HepG2 (cell line): ENCODE measurements around the gene NRBF2. TPM values are rescaled to one million over a fixed set of nuclear protein-coding genes. Genes with fewer than 3 reads are reported as not detected.

Experiments
- ATAC-seq: fragments of 200-7000 bp; cut with Tn5 transposase; 3 replicates; pipeline ENCODE4 v1.9.1; 2020; ENCODE audit warnings: mild to moderate bottlenecking, moderate library complexity
- BruUV-seq: library from RNA; stranded (reverse); fragments of 400-500 nt; replicated peaks from 2 replicates; lab custom pipeline; 2021; lab: Mats Ljungman, UMichigan
- CTCF ChIA-PET: fragments of 300-600 bp; formaldehyde crosslinking; extraction: SDS; loops from one replicate; lab custom pipeline; 2021; ENCODE audit warnings: low total read pairs, inconsistent platforms, low intra/inter-chr PET ratio; lab: Yijun Ruan, JAX
- POLR2A ChIA-PET: fragments of 350-600 bp; sonication (Branson Sonifier 250); formaldehyde crosslinking; loops from one replicate; lab custom pipeline; 2020; ENCODE audit warnings: antibody characterized with exemption, inconsistent platforms; lab: Yijun Ruan, JAX
- DNase-seq: peaks from one replicate; pipeline ENCODE4 v3.0.0-alpha.2; 2015; ENCODE audit warnings: low spot score
- FAIRE-seq: peaks from 3 replicates; lab custom pipeline; 2011; peaks lifted over from hg19 to GRCh38; lab: Jason Lieb, UNC
- H2AFZ ChIP-seq: one replicate; pipeline ENCODE4 v1.6.1; 2011; ENCODE audit warnings: low read length, inconsistent platforms
- H3K27ac ChIP-seq: fragments of 300-600 bp; 3 replicates; pipeline ENCODE4 v1.8.0; 2011; ENCODE audit warnings: mixed run types, mild to moderate bottlenecking, mixed read lengths, low read length, inconsistent platforms; ENCODE audit not compliant: insufficient read depth; ENCODE audit errors: extremely low read length
- H3K27me3 ChIP-seq, 2 experiments: fragments of 200-600 bp in 1 of 2; 2 replicates in 1 of 2; 3 replicates in 1 of 2; pipeline versions ENCODE4 v1.6.0 to v1.8.0; 2011; ENCODE audit warnings: low read length in 2 of 2, mild to moderate bottlenecking in 2 of 2, moderate library complexity in 2 of 2, inconsistent platforms in 1 of 2; ENCODE audit not compliant: insufficient read depth in 2 of 2, control insufficient read depth in 1 of 2
- H3K36me3 ChIP-seq, 2 experiments: fragments of 200-600 bp in 1 of 2; replicated peaks in 1 of 2; 2 replicates in 1 of 2; 3 replicates in 1 of 2; pipeline versions ENCODE4 v1.5.1 to v1.8.0; 2011; ENCODE audit warnings: low read length in 2 of 2, inconsistent platforms in 1 of 2; ENCODE audit not compliant: insufficient read depth in 2 of 2, control insufficient read depth in 1 of 2
- H3K4me1 ChIP-seq: 2 replicates; pipeline ENCODE4 v1.5.1; 2012; ENCODE audit warnings: low read length, inconsistent platforms; ENCODE audit not compliant: insufficient read depth
- H3K4me2 ChIP-seq: 2 replicates; pipeline ENCODE4 v1.6.0; 2011; ENCODE audit warnings: low read depth, low read length, inconsistent platforms
- H3K4me3 ChIP-seq, 3 experiments: fragments of 200-600 bp in 1 of 3; sonication (generic), shearing (Covaris generic) in 1 of 3; replicated peaks in 1 of 3; 2 replicates each; pipeline ENCODE4 v1.5.1; 2011 to 2016; ENCODE audit warnings: low read length in 3 of 3, inconsistent platforms in 2 of 3, low read depth in 2 of 3, mild to moderate bottlenecking in 2 of 3, control low read depth in 1 of 3, mixed read lengths in 1 of 3; ENCODE audit not compliant: insufficient read depth in 1 of 3
- H3K79me2 ChIP-seq: one replicate; pipeline ENCODE4 v1.6.1; 2011; ENCODE audit warnings: low read length, inconsistent platforms; ENCODE audit not compliant: insufficient read depth
- H3K9ac ChIP-seq: 2 replicates; pipeline ENCODE4 v1.6.0; 2011; ENCODE audit warnings: mild to moderate bottlenecking, low read depth, low read length, inconsistent platforms; ENCODE audit not compliant: insufficient read depth
- H3K9me3 ChIP-seq: 2 replicates; pipeline ENCODE4 v1.5.1; 2012; ENCODE audit warnings: mild to moderate bottlenecking, low read length
- H4K20me1 ChIP-seq: 2 replicates; pipeline ENCODE4 v1.6.0; 2011; ENCODE audit warnings: inconsistent platforms, mild to moderate bottlenecking, low read length, moderate library complexity; ENCODE audit not compliant: insufficient read depth
- CENPT ChIP-seq: sonication (generic); formaldehyde crosslinking; IDR thresholded peaks from 2 replicates; pipeline ENCODE4 v1.8.0; 2022; ENCODE audit warnings: low read depth, mild to moderate bottlenecking, moderate library complexity, missing genetic modification reagents
- CREB3 ChIP-seq: sonication (generic); formaldehyde crosslinking; IDR thresholded peaks from 2 replicates; pipeline ENCODE4 v1.5.0; 2020; ENCODE audit warnings: missing genetic modification reagents
- FOXA1 ChIP-seq, 2 experiments: fragments of 450-650 bp in 1 of 2; sonication (generic) in 1 of 2; formaldehyde crosslinking in 1 of 2; IDR thresholded peaks; 2 replicates each; pipeline versions ENCODE4 v1.4.0 to v1.6.1; 2016 to 2020; ENCODE audit warnings: missing genetic modification reagents in 1 of 2
- FOXO1 ChIP-seq: sonication (generic); formaldehyde crosslinking; IDR thresholded peaks from 2 replicates; pipeline ENCODE4 v1.4.0; 2020; ENCODE audit warnings: missing genetic modification reagents
- HOXA5 ChIP-seq: sonication (generic); formaldehyde crosslinking; IDR thresholded peaks from 2 replicates; pipeline ENCODE4 v1.4.0; 2020; ENCODE audit warnings: missing genetic modification reagents
- KLF9 ChIP-seq: IDR thresholded peaks from 2 replicates; pipeline ENCODE4 v1.6.1; 2016; ENCODE audit warnings: low read depth
- REXO4 ChIP-seq: sonication (generic); formaldehyde crosslinking; IDR thresholded peaks from 2 replicates; pipeline ENCODE4 v1.8.0; 2022; ENCODE audit warnings: missing genetic modification reagents, mild to moderate bottlenecking, borderline replicate concordance
- RFX1 ChIP-seq: fragments of 450-650 bp; IDR thresholded peaks from 2 replicates; pipeline ENCODE4 v1.6.1; 2017
- SMARCE1 ChIP-seq: fragments of 450-650 bp; IDR thresholded peaks from 2 replicates; pipeline ENCODE4 v1.6.1; 2017; ENCODE audit warnings: borderline replicate concordance
- SPEN ChIP-seq: sonication (generic); formaldehyde crosslinking; IDR thresholded peaks from 2 replicates; pipeline ENCODE4 v1.5.1; 2020; ENCODE audit warnings: low read depth, mild to moderate bottlenecking, missing genetic modification reagents
- UBTF ChIP-seq: sonication (generic); formaldehyde crosslinking; IDR thresholded peaks from 2 replicates; pipeline ENCODE4 v1.4.0; 2020; ENCODE audit warnings: mild to moderate bottlenecking, missing genetic modification reagents
- ZFY ChIP-seq: sonication (generic); formaldehyde crosslinking; IDR thresholded peaks from 2 replicates; pipeline ENCODE4 v1.4.0; 2020; ENCODE audit warnings: missing genetic modification reagents
- ZNF235 ChIP-seq: sonication (generic); formaldehyde crosslinking; IDR thresholded peaks from 2 replicates; pipeline ENCODE4 v1.8.1; 2023; ENCODE audit warnings: mild to moderate bottlenecking, missing genetic modification reagents, borderline replicate concordance
- ZNF276 ChIP-seq: sonication (generic); formaldehyde crosslinking; IDR thresholded peaks from 2 replicates; pipeline ENCODE4 v1.4.0; 2020; ENCODE audit warnings: mild to moderate bottlenecking, low read depth, missing genetic modification reagents
- ZNF557 ChIP-seq: sonication (generic); formaldehyde crosslinking; IDR thresholded peaks from 2 replicates; pipeline ENCODE4 v1.4.0; 2020; ENCODE audit warnings: missing genetic modification reagents
- ZNF710 ChIP-seq: sonication (generic); formaldehyde crosslinking; IDR thresholded peaks from 2 replicates; pipeline ENCODE4 v1.5.0; 2020; ENCODE audit warnings: mild to moderate bottlenecking, missing genetic modification reagents, borderline replicate concordance
- WGBS: methylation state at CpG from one replicate; pipeline ENCODE4 v1.1.6; 2017; ENCODE audit warnings: low lambda C conversion rate; 5-methylcytosine and 5-hydroxymethylcytosine counted together
- in situ Hi-C: cut with HindIII; loops from 2 replicates; pipeline ENCODE4 v1.10.0; 2017; ENCODE audit warnings: low pct_unique_long_range_greater_than_20kb; ENCODE audit not compliant: extremely low pct_ligation_motif_present
- intact Hi-C: fragments of 100-400 bp; cut with micrococcal nuclease; formaldehyde crosslinking; loops from one replicate; pipeline ENCODE4 v1.10.0; 2022; ENCODE audit not compliant: unreplicated experiment
- polyA plus RNA-seq, 8 experiments: library from polyadenylated mRNA; depleted of rRNA in 3 of 8; stranded (reverse) in 7 of 8; unstranded in 1 of 8; fragments of >200 nt; fragmentation: Illumina TruSeq in 4 of 8; extraction: Trizol in 4 of 8; gene quantifications; 2 replicates each; pipeline versions ENCODE4 v1.2.1 to v1.2.3, GENCODE V29; 2011 to 2016; ENCODE audit warnings: low read depth in 4 of 8, missing spikeins in 1 of 8, mixed read lengths in 1 of 8; ENCODE audit not compliant: insufficient read depth in 1 of 8
- total RNA-seq, 5 experiments: library from RNA; depleted of rRNA; stranded (reverse); fragments of >200 nt; fragmentation: Illumina TruSeq; extraction: Trizol; gene quantifications; 2 replicates each; pipeline ENCODE4 v1.2.3, GENCODE V29; 2016; ENCODE audit warnings: low read depth in 1 of 5

The NRBF2 gene
- total and polyA plus RNA-seq, 2 of the 13 experiments (the other 11 are each of a cell fraction or from before 2014, with no cell fraction given): 20.0 to 28.4 TPM

GRCh38 chr10:63143987-63144386 is 10.9 kb downstream of the NRBF2 start:
- no peak overlapping the region for H3K4me3 ChIP-seq
- H2AFZ ChIP-seq: no peak overlapping the region
- in situ Hi-C loops (no loop called here), intact Hi-C loops (no loop called here)
- ChIA-PET CTCF (no interaction called here), POLR2A (no interaction called here)
- ATAC-seq (no peak), DNase-seq (no peak), FAIRE-seq (no peak)
- no peaks in the 10 kb centered on the region for H3K27me3 ChIP-seq
- TF ChIP-seq FOXA1 (IDR thresholded peaks at IDR 0.05): no peak
- no peak for TF ChIP-seq FOXA1 (CRISPR knock-in tag; IDR thresholded peaks at IDR 0.05)
- no peak for TF ChIP-seq KLF9
- no peak for TF ChIP-seq REXO4 (CRISPR knock-in tag)
- TF ChIP-seq ZNF710 (CRISPR knock-in tag): no peak
- no peak for TF ChIP-seq RFX1
- TF ChIP-seq SPEN (CRISPR knock-in tag): no peak
- TF ChIP-seq SMARCE1: no peak
- TF ChIP-seq ZNF235: no peak
- TF ChIP-seq ZNF276 (CRISPR knock-in tag): no peak
- no peak for TF ChIP-seq CENPT
- TF ChIP-seq CREB3 (CRISPR knock-in tag): no peak
- no peak for TF ChIP-seq HOXA5 (CRISPR knock-in tag)
- no peak for TF ChIP-seq ZFY (CRISPR knock-in tag)
- no peak for TF ChIP-seq FOXO1 (CRISPR knock-in tag)
- no peak for TF ChIP-seq ZNF557 (CRISPR knock-in tag)
- no peak for TF ChIP-seq UBTF (CRISPR knock-in tag)
- H3K9me3 ChIP-seq: no peaks in the 10 kb centered on the region
- WGBS: 85% methylated on average over 5 of the region's 5 CpGs
- H3K79me2 ChIP-seq: peaks cover 75% of the 10 kb centered on the region
- no peak overlapping the region for H3K9ac ChIP-seq
- no TSS peak for BruUV-seq
- H4K20me1 ChIP-seq: peaks cover 32% of the 10 kb centered on the region; the same call in 1 of the 2 replicates
- H3K4me2 ChIP-seq: no peak overlapping the region
- H3K4me1 ChIP-seq: no peaks in the 10 kb centered on the region
- no peak overlapping the region for H3K27ac ChIP-seq
- peaks cover 3 to 15% of the 10 kb centered on the region in 2 experiments; a peak in 4 of 5 replicates for H3K36me3 ChIP-seq
